ENCODE results near the gene BTG4.

The BTG4 gene

DNA sequence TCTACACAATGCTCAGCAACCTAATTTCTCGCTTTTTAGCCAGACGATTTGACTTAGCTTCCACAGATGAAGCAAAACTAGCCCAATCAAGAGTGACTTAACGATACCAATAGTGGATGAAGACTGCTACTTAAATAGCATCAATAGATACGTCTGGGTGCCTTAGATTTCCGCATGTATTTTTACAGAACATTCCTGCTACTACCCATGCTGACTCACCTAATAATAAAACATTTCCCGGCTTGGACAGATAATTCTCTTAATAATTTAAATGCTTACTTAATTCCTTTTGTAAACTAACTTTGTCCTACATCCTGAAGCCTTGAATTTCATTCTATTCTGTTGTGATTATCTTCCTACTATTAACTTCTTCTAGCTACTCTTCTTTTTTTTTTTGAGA, 23.1 kb upstream of the BTG4 start:
- DNase-seq = no peak

DNA sequence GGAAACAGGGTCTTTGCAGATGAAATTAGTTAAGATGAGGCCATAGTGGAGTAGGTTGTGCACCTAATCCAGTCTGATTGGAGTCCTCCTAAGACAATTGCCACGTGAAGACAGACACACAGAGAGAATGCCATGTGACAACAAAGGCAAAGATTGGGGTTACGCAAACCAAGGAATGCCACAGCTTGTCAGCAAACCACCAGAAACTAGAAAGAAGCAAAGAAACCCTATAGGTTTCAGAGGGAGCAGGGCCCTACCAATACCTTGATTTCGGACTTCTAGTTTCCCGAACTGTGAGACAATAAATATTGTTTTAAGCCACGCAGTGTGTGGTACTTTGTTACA, 20.2 kb upstream of the BTG4 start:
- DNase-seq = no peak

DNA sequence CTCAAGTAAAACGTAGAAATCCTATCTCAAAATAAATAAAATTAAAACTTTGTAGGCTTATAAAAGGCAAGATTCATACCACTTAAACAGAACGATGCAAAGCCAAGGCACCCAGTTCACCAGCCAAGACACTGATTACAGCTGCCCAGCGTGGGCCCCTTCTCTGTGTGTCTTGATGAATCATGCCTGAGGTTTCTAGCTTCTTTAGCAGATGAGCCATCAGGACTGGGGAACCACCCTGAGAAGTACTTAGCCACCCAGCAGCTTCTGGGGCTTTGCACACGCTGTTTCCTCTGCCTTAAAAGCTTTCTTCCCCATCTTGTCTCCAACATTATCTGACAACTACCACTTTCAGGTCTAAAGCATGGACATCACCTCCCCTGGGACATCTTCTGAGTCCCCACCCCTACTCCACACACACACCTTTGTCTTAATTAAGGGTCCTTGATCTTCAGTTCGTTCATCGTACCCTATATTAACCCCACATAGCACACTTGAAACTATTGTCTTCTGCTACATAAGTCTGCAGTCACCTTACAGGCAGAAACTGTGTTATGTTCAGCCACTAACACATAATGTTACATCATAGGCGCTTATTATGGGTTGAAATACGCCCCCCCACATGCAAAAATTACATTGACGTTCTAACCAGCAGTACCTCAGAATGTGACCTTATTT, 19.6 kb upstream of the BTG4 start:
- peak; percentile 77 to 87 for DNase-seq

DNA sequence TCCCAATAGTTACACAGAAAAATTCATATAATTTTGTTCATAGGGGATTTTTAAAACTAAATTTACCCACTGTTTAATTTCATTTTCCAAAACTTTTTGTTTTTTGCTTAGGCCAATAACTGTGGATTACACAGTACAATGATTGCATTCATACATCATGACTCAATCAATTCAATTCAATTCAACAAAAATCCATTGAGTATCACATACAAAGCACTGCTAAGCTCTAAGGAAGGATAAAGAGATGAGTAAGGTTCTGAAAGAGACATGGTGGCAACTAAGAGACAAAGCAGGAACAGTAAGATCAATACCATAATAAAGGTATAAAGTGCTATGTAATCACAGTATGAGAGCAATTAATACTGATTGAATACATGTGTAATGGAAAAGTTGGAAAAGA, 18.9 kb upstream of the BTG4 start:
- DNase-seq = no peak

DNA sequence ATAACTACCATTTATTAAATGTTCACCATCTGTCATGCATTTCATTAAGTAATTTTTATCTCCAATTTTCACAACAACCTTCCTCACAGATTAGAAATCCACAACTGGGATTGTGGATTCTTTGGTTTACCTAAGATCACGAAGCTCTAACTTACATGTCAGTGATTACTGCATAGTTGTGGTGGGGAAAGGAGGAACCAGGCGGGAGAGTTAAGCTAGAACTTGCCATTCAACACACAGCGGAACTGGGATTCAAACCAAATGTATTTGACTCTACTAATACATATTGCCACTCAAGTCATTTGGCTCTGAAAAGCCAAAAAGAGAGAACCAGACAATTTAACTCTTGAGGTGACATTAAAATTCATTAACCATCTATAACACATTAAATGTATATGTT, 17.9 kb upstream of the BTG4 start:
- no peak for DNase-seq

DNA sequence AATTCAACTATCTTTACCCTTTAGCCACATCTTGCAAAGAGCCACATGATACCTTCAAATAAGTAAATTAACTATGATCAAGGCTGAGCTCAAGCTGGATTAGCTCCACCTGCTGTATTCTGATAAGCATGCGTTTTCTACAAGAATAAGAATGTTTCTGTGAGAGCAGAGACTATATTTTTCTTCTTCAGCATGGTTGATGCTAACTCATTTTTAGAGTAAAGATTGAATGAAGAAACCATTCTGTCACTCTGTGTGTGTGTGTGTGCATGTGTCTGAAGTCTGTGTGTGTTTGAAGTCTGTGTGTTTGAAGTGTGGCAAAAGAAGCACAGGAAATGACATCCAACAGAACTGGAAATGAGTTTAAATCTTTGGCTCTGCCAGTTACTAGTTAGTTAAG, 16.4 kb upstream of the BTG4 start:
- DNase-seq = peak; percentile 22 to 26

DNA sequence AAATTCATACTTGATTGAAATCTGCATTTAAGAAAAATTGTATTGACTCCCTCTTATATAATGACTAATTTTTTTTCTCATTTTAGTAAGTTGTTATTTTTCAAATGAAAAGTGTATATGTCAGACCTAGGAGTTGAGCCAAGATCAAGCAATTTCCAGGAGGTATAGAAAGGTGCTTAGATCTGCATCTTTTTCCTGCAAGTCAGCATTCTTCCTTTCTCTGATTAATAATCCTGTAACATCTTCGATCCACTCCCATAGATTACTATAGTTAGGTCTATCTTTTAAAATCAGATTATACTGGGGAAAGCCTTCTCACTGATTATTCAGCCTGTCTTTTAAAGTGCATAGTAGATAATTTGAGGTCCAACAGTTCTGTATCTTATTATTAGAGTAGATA, 15.1 kb upstream of the BTG4 start:
- no peak for DNase-seq

DNA sequence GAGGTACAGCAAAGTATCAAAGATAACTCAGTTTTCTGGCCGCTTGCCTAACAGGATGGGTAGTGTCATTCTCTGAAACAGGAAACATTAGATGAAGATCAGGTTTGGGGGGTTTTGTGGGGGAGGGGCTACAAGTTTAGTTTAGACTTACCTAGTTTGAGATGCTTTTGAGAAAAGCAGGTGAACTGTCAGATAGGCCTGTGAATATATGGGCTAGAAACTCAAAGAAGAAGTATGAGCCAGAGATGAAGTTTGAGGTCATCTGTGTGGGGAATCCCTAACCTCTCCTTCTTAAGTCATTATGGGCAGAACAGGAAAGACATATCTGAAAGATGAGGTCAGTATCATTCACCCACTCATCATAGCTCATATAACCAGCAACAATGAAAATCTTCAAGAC, 14.3 kb upstream of the BTG4 start:
- no peak for DNase-seq

DNA sequence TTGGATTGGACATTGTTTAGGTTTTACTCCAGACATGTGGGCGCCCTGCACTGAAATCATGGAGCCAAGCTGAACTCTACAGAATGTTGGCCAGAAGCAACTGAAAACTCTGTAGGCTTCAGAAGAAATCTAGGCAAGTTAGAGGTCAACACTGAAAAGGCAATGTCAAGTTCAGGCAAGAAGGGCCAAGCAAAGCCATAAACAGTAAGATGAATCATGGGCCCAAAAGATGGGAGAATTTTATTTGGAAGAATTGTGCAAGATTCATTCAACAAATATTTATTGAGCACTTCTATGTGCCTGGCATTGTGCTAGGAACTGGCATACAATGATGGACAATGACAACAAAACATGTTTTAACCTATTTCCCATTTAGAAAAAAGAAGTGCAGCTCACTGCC, 13.3 kb upstream of the BTG4 start:
- no peak for DNase-seq

DNA sequence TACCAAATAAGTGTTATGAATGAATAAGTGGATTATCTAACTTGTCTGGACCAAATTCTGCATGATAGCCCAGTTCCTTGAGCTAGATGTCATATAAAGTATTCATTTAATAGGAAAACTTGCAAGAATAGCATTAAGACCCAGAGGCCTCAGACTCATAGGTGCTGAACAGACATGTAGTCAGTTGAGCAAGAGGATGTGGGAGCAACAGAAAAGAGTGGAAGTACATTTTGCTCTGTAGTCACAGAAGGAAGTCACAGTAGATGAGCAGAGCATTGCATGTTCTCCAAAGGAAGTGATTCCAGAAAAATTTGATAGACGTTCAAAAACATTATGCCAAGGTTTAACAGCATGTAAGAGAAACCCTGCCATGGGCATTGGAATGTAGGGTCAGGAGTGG, 11.9 kb upstream of the BTG4 start:
- DNase-seq = peak; percentile 30 to 43

DNA sequence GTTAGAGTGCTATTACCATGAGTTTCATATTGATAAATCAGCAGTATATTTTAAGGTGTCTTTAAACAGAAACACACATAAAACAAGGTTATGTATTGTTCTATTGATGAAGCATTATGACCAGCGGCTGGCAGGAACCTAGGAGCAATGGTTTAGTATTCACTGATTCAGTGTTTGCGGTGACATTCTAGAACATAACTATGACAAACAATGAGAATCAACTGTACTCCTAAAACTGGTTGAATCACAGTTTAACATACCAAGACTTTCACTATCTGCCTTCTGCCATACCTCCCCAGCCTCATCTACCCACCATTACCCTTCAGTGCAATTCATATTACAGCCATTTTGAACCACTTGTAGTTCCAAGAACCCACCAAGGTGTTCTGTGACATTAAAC, 11.2 kb upstream of the BTG4 start:
- DNase-seq = no peak

DNA sequence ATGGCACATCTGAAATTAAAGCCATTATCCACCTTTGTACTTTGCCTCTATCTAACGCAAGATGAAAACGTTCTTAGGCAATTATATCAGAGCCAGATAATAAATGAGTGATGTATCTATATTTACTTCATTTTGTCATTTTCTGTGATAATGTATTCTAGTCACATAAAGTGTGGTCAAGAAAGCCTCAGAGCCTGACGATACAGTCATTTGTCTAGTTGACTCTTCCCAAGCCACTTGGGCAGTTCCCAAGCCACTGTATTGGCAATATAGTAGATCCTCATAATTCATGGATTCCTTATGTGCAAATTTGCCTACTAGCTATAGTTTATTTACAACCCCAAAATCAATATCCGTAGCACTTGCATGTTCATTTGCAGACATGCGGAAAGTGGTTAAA, 10.2 kb upstream of the BTG4 start:
- DNase-seq = no peak

DNA sequence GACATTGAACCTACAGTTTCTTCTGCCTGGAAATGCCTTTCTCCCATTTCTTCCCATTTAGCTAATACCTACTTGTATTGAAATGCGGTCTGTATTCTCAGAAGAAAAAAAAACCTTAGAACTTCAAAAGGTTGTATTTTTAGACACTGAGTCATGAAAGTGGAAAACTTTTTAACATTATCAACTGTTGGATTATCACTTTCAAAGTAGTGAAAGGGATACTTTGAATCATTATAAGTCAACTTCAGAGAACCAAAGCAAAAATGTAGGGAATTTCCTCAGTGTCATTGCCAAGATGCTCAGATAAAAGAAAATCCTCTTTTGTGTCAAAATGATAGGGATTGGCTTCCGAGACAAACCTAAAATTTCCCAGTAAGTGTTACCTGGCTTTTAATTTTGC, 8.9 kb upstream of the BTG4 start:
- DNase-seq = no peak

DNA sequence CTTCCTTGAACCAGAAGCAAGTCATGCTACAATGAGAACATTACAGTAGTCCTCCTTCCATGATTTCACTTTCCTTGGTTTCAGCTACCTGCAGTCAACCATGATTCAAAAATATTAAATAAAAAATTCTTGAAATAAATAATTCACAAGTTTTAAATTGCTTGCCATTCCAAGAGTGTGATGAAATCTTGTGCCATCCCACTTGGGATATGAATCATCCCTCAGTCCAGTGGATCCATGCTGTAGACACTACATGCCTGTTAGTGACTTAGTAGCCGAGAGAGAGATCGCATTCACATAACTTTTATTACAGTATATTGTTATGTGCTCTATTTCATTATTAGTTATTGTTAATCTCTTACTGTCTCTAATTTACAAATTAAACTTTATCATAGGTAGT, 8.4 kb upstream of the BTG4 start:
- no peak for DNase-seq

DNA sequence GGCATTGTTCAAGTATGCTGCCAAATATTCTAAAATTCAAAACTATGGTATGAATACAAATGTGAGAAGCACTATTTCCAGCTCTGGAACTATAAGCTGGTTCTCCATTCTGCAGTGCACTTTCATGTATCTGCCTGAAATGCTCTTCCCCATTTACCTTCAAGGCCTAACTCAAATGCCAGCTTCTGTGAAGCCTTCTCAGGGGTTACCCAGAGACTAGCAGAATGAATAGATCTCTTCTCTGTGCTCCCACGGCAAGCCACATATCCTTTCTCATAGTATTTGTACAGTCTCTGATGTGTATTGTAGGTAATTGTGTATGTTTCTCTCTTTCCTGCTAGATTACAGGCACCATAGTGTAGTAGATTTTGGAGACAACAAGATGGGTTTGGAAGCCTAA, 6.5 kb upstream of the BTG4 start:
- no peak for DNase-seq

DNA sequence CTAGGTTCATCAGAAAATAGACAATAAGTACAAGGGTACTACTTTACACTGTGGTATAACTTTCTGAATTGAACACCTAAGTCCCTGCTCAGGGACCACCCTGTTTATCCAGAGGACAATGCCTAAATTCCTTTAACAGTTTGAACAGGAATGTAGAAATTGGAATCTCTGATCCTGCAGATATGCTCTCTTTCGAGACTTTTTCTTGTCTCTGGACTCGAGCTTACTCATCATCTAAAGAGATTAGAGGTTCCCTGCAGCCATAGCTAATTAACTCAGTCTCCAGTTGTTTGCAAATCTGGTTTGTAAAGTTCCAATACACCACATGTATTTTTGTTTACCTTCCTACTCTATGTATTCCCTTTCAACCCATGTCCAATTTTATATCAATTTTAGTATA, 3.4 kb upstream of the BTG4 start:
- DNase-seq = no peak

DNA sequence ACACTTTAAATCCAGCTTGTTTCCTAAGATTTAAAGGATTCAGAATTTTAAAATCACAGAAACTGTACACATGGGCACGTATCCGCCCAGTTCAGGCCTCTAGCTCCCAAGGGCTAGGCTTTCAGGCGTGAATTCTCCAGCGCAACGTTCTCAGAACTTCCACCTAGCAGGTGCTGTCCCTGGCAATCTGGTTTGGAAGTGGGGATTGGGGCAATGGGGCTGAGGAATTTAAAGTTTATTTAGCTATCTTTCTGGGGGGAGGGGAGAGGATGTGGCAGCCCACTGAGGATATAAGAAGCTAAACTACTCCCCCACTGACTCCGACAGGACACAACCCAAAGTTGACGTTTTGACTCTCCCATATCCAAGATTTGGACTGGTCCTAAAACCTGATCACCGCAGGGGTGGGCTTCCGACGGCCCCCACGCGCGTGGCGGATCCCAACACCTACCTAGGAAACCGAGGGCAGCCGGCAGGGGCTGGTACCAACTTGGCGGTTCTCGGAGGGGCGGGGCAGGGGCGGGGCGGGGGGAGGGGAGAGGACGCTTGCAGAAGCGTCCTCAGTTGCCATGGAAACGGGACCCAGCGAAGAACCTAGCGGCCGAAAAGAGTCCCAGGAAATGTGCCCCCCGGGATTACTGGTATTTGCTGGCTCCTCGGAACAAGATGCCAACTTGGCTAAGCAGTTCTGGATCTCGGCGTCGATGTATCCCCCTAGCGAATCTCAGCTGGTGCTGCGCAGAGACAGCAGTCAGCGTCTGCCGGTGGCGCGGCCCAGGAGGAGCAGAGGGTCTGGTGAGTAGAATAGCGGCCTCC, 2.2 kb upstream of the BTG4 start, which contains the start of gene HOATZ:
HOATZ (plus strand) TSS at position 563 of the 816 bp plus-strand sequence; CDS start at position 570, 7 bp downstream.
- no peak for DNase-seq

DNA sequence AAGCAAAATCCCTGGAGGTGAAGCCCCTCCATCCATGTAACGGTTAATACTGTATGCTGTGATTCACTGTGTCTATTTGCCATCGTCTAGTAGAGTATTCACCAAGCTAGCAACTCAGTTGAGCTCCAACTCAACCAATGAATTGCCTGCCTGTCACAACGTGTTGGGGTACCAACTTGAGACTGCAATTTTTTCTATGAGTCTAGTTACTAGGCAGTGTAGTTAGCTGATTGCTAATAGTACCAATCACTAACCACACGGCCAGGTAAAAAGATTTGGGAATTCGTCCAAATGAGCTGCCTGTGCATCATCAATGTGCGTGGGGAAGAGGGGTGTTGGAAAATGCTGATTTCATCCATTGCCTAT, 1.0 kb upstream of the BTG4 start:
- no peak for DNase-seq

DNA sequence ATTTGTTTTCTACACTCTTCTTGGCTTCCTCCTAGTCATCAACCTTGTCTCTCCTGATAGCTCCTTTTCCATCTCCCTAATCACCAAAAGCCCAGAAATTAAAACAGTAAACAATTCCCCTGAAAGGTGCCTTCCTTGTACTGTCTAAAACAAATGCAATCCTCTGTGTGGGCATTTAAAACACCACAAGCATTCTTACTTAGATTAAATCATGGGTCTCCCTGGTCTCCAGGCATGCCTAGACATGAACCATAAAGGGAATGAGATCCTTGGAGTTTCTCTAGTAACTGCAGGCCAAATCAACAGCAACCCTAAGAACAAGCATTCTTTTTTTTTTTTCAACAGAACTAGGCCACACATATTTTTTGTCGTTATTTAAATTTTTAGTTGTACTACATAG, 1.9 kb downstream of the BTG4 start:
- no peak for DNase-seq

DNA sequence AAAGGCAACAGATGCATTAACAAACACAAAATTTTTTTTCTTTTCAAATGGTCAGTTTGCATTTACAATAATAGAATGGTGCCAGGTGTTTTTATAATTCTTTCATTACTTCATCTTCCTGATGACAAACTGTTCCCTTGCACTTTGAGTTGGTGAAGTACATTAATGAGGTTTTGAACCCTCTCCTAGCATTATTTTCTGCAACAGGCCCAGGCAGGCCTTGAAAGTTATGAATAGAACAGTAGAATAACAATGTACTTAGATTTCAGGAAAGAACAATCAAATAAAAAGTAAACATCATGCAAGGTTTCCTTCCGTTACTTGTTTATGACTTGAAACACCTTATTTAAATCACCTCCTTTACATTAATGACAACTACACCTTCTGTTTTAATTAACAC, 9.6 kb downstream of the BTG4 start:
- no peak for DNase-seq

DNA sequence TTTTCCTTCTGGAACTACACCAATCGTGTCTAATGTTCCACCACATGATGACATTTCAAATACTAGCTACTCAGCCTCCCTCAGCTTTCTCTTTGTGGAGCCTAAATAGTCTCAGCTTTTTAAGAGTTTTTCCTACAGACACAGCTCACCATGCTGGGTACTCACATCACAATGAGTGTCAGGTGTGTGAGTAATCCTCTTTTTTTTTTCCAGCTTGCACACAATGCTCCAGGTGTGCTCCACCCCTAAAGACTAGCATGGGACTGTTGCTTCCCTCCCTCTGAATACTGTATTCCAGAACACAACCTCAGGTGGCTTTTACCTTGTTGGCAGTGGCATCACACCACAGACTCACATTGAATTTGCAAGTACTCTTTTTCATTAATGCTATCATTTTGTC, 11.7 kb downstream of the BTG4 start:
- no peak for DNase-seq

DNA sequence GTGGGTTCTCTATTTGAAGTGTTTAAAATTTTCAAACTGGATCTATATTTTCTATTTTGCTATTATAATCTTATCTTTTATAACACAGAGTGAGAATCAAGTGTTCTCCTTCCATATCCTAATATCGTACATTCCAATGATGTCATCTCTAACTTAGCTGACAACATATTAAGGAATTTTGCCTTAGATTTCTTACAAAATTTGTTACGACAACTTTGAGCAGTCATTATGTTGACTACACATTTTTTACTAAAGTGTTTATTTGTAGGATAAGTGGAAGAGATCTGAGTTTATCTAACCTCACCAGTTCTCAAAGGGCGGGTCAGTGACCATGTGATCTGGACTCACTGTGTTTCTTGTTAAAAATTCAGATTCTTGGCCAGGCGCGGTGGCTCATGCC, 12.7 kb downstream of the BTG4 start:
- DNase-seq = no peak

DNA sequence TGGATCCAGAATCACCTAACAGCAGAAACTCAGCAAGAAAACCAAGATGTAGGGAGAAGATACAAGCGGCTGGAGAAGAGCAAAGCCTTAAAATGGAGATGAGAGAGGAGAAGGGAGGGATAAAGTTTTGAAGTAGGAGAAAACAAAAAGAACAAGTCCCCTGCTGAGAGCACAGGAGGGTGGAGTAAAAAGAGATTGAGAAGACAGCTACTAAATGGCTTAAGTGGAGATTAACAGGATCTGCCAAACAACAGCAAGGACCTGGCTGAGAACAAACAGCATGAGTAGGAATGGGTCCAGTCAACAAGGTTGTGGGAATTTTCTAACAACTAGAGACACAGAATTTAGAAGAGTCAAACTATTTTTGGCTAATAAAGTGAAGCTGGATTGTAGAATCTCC, 18.1 kb downstream of the BTG4 start:
- no peak for DNase-seq

DNA sequence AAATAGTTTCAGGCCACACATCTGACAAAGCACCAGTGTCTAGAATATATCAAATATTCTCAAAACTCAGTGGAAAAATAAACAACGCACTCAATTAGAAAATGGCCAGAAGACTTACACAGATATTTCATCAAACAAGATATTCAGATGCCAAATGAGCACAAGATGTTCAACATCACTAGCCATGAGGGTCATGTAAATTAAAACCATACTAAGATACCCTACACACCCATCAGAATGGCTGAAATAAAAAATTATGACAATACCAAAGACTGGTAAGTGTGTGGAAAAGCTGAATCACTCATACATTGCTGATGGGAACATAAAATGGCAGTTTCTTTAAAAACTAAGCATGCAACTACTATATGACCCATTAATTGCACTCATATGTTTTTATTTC, 21.7 kb downstream of the BTG4 start:
- no peak for DNase-seq

DNA sequence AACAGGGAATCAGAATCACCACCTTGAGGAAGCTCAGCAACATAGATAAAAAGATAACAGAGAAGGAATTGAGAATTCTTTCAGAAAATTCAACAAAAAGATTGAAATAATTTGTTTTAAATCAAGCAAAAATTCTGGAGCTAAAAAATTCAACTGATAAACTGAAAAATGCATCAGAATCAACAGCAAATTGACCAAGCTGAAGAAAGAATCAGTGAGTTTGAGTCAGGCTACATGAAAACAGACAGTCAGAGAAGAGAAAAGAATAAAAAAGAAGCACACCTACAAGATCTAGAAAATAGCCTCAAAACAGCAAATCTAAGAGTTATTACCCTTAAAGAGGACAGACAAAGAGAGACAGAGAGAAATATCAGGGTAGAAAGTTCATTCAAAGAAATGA, 28.8 kb downstream of the BTG4 start:
- no peak for DNase-seq

All from Kasumi-1 (cell line).